Endothelial cell of umbilical vein (primary cell): Measurements from ENCODE around the gene RAB39A.
"Not testable (repeated sequence)": the region's sequence is repeated elsewhere in the genome, so short reads cannot be mapped to it uniquely, and the experiment has no call there.

Source experiments
- FOS ChIP-seq: IDR thresholded peaks from 2 replicates; pipeline ENCODE4 v1.6.1; 2011; ENCODE audit warnings: mild to moderate bottlenecking, low read length, moderate library complexity, borderline replicate concordance; ENCODE audit not compliant: insufficient read depth
- TF ChIP-seq, protein P1 (sequence below), 2 donors: IDR thresholded peaks; 1 replicate in 1 of 2; 2 replicates in 1 of 2; pipeline ENCODE4 v1.5.1; 2011; ENCODE audit warnings: low read length in 2 of 2, mild to moderate bottlenecking in 2 of 2, moderate library complexity in 2 of 2, control low read depth in 1 of 2, inconsistent platforms in 1 of 2, low read depth in 1 of 2; ENCODE audit not compliant: insufficient read depth in 1 of 2; ENCODE audit errors: extremely low read depth in 1 of 2

GRCh38 chr11:107948328-107948727 lies 20.1 kb downstream of the RAB39A start:
- TF ChIP-seq FOS: not testable (repeated sequence)
- TF ChIP-seq, protein P1, sequence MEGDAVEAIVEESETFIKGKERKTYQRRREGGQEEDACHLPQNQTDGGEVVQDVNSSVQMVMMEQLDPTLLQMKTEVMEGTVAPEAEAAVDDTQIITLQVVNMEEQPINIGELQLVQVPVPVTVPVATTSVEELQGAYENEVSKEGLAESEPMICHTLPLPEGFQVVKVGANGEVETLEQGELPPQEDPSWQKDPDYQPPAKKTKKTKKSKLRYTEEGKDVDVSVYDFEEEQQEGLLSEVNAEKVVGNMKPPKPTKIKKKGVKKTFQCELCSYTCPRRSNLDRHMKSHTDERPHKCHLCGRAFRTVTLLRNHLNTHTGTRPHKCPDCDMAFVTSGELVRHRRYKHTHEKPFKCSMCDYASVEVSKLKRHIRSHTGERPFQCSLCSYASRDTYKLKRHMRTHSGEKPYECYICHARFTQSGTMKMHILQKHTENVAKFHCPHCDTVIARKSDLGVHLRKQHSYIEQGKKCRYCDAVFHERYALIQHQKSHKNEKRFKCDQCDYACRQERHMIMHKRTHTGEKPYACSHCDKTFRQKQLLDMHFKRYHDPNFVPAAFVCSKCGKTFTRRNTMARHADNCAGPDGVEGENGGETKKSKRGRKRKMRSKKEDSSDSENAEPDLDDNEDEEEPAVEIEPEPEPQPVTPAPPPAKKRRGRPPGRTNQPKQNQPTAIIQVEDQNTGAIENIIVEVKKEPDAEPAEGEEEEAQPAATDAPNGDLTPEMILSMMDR (IDR thresholded peaks at IDR 0.05; ENCODE audit: extremely low read depth in 1 of 2, insufficient read depth in 1 of 2, low read depth in 1 of 2, low read length in 2 of 2): not testable (repeated sequence)
